Gastroesophageal sphincter (tissue), 3 donors: ENCODE data around the gene FAM163B.

Experiments used
- CTCF ChIP-seq, 4 experiments: fragments of 200-600 bp in 2 of 4; fragments of 450-650 bp in 2 of 4; sonication (generic) in 1 of 4; IDR thresholded peaks; one replicate each; pipeline ENCODE4 v1.5.1; 2017 to 2019; ENCODE audit warnings: antibody characterized with exemption in 4 of 4, mild to moderate bottlenecking in 2 of 4, moderate library complexity in 2 of 4
- EP300 ChIP-seq: sonication (generic); formaldehyde crosslinking; IDR thresholded peaks from one replicate; pipeline ENCODE4 v1.6.1; 2017; ENCODE audit warnings: antibody characterized with exemption, mild to moderate bottlenecking
- POLR2A ChIP-seq, 2 donors: fragments of 450-650 bp; IDR thresholded peaks; one replicate each; pipeline ENCODE4 v1.6.1; 2017; ENCODE audit warnings: antibody characterized with exemption in 2 of 2, mild to moderate bottlenecking in 2 of 2, moderate library complexity in 1 of 2

GRCh38 chr9:133545494-133546286 is 63.5 kb downstream of the FAM163B start:
- no peak for TF ChIP-seq CTCF (IDR thresholded peaks at IDR 0.05)
- no peak for TF ChIP-seq EP300
- TF ChIP-seq POLR2A (IDR thresholded peaks at IDR 0.05), result no peak
